ENCODE measurements around the gene ZNF536. TPM values are rescaled to one million over a fixed set of nuclear protein-coding genes. Genes with fewer than 3 reads are reported as not detected.

ZNF536 gene
- total RNA-seq, 1 experiment from 2014 or later = not detected

DNA sequence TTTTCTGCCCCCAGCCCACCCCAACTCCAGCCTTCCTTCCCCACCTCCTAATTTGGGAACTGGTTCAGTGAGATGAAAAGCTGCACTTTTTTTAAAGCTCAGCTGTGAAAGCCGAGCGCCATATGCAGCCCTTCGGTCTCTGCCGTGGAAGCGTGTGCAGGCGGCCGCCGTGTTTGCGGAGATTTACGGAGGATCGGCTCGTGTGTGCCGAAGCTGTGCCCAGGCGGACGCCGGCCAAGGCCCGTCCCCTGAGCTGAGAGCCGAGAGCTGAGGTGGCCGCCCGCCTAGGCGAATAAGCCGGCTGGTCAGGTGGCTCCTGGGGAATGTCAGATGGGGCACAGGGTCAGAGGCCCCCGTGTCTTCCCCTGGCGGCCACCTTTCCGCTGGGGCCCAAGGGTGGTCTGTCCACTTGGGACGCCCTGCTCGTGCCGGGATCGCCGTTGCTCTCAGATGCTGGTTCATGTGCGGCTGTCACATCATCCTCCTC is 78.7 kb downstream of the ZNF536 start:
- H4K8ac ChIP-seq (replicated peaks; ENCODE audit: insufficient read length, low read depth, low read length) = no peak overlapping the region
- no peak overlapping the region for H3K56ac ChIP-seq (ENCODE audit: insufficient read length, low read depth, low read length)
- H3K9ac ChIP-seq (ENCODE audit: extremely low read depth, insufficient read length, low read length) = no peak overlapping the region
- Mint-ChIP-seq H3K4me3 (no peak overlapping the region), H3K36me3 (ENCODE audit: insufficient read depth in 1 of 3, low read depth in 3 of 3) (no peaks in the 10 kb centered on the region; a peak in 1 of 7 replicates), H3K27ac (peak overlapping the region in 1 of 3 experiments; percentile 73; a peak in 1 of 7 replicates), H3K27me3 (ENCODE audit: low read depth) (no peaks in the 10 kb centered on the region; the same call in 1 of the 2 replicates), H3K4me1 (peaks cover 37 to 48% of the 10 kb centered on the region in 2 experiments), H3K9me3 (no peaks in the 10 kb centered on the region)
- H2AK5ac ChIP-seq (ENCODE audit: insufficient read length, low read length) = no peak overlapping the region
- H4K91ac ChIP-seq (ENCODE audit: insufficient read length, low read depth, low read length) = no peak overlapping the region
- H3K27me3 ChIP-seq (ENCODE audit: insufficient read depth, low read length) = no peaks in the 10 kb centered on the region
- H3K4me2 ChIP-seq (ENCODE audit: insufficient read depth, insufficient read length, low read length) = no peak overlapping the region
- no peak for DNase-seq
- H3K4me1 ChIP-seq (ENCODE audit: insufficient read depth, low read length) = peaks cover 3% of the 10 kb centered on the region; the same call in 1 of the 2 replicates
- no peaks in the 10 kb centered on the region for H3K23me2 ChIP-seq (ENCODE audit: insufficient read length, low read depth, low read length, poor library complexity, severe bottlenecking)
- H3K18ac ChIP-seq (ENCODE audit: insufficient read length, low read depth, low read length) = peak overlapping the region; percentile 21
- no peaks in the 10 kb centered on the region for H3K9me3 ChIP-seq (ENCODE audit: control insufficient read depth, low read depth, low read length)
- no peaks in the 10 kb centered on the region for H3K79me1 ChIP-seq (ENCODE audit: insufficient read depth, low read depth, low read length, poor library complexity, severe bottlenecking)
- no peaks in the 10 kb centered on the region for H3K79me2 ChIP-seq (ENCODE audit: insufficient read depth, low read length)
- WGBS (ENCODE audit: extremely low coverage, insufficient read length, low lambda C conversion rate) = no CpG with 5 or more reads among the region's 31 CpGs
- H2AFZ ChIP-seq (ENCODE audit: low read length) = no peak overlapping the region
- no peak overlapping the region for H2BK120ac ChIP-seq (ENCODE audit: low read depth, low read length, poor library complexity, severe bottlenecking)
- H2BK15ac ChIP-seq (ENCODE audit: low read depth, low read length) = no peak overlapping the region
- no peak overlapping the region for H2BK20ac ChIP-seq (ENCODE audit: low read depth, low read length, poor library complexity, severe bottlenecking)
- no peak overlapping the region for H3T11ph ChIP-seq (ENCODE audit: low read length)
- no peak overlapping the region for H3K23ac ChIP-seq (ENCODE audit: insufficient read length, low read depth, low read length)
- no peaks in the 10 kb centered on the region for H4K20me1 ChIP-seq (ENCODE audit: control insufficient read depth, insufficient read depth, insufficient read length)
- H2BK5ac ChIP-seq (ENCODE audit: insufficient read length, low read length) = no peak overlapping the region
- no peak overlapping the region for H4K5ac ChIP-seq (ENCODE audit: insufficient read length, low read depth, low read length)
- TF ChIP-seq, protein P1, sequence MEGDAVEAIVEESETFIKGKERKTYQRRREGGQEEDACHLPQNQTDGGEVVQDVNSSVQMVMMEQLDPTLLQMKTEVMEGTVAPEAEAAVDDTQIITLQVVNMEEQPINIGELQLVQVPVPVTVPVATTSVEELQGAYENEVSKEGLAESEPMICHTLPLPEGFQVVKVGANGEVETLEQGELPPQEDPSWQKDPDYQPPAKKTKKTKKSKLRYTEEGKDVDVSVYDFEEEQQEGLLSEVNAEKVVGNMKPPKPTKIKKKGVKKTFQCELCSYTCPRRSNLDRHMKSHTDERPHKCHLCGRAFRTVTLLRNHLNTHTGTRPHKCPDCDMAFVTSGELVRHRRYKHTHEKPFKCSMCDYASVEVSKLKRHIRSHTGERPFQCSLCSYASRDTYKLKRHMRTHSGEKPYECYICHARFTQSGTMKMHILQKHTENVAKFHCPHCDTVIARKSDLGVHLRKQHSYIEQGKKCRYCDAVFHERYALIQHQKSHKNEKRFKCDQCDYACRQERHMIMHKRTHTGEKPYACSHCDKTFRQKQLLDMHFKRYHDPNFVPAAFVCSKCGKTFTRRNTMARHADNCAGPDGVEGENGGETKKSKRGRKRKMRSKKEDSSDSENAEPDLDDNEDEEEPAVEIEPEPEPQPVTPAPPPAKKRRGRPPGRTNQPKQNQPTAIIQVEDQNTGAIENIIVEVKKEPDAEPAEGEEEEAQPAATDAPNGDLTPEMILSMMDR (conservative IDR thresholded peaks at IDR 0.05) = no peak
- H2BK12ac ChIP-seq (ENCODE audit: insufficient read length, low read depth, low read length) = no peak overlapping the region
- no peak overlapping the region for H3K27ac ChIP-seq (ENCODE audit: insufficient read length, low read depth, low read length)
- H3K14ac ChIP-seq (ENCODE audit: insufficient read depth, low read length) = no peak overlapping the region; the same call in 1 of the 2 replicates
- no peak overlapping the region for H3K4ac ChIP-seq (ENCODE audit: low read depth, low read length)

Measured in H9 (cell line).